ENCODE data around the gene INAVA.

INAVA gene

DNA sequence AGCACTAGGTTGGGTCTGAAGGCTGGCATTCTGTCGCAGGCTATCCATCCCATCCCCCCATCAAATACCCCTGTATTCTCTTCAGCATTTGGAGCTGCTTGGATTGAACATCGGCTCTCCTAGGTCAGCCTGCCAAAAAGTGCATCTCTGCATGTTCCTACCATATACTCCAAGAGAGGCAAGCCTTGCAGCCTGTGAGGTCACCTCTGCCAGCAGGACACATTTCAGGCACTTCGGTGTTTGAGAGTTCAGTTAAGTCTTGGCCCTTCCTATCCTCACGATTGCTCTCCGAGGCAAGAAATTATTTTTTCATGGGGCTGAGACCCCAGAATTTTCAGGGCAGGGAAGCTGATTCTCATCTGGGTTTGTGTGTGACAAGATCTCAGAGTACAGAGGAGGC, 19.3 kb upstream of the INAVA start:
- FAIRE-seq (no peak), DNase-seq (ENCODE audit: insufficient read length, low spot score) (no peak)

DNA sequence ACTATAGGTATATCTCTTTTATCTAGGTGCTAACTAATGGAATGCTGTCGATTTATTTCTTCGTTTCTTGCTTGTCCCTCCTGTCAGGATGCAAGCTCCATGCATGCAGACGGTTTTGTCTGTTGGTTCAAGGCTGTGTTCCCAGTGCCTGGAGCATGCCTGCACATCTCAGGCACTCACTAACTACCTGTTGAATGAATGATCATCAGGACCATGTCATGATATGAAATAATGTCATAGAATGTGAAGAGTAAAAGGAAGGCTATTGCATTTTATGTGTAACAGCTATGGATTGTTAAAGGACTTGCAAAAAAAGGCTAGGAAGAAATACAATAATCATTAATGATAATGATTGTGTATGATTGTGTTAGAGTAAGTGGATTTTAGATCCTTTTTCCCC, 17.7 kb upstream of the INAVA start:
- no peak for FAIRE-seq

DNA sequence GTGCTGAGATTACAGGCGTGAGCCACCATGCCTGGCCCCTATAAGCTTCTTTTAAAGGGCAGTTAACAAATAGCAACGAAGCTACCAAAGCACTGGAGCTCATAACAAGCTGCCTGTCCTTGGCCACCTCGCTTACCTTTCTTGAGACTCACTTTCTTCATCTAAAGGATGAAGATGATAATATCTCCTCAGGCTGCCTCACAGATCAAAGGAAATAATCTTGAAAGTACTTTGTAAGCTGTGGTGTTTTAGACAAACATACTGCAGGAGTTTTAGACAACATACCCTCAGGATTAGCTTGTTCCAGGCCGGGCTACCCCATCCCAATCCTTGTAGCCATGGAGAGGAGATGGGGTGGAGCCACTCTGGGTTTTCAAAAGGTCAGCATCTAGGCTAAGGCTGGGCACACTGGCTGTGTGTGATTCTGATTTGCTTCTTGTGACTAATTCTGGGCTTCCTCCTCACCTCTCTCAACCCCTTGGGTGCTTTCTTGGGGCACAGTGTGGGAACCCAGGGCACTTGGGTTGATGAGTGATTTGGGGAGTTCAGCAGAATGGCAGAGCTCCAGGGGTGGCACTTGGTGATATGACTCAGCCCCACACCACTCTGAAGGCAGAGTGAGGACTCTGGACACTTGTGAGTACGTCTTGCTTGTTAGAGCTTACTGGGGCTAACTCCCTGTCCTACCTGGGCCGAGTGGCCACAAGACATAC, 16.7 kb upstream of the INAVA start:
- DNase-seq (ENCODE audit: insufficient read length, low spot score) (no peak), FAIRE-seq (no peak)

More for the DNA sequence above, 17.7 kb upstream of the INAVA start:
- DNase-seq (ENCODE audit: insufficient read length, low spot score): no peak

DNA sequence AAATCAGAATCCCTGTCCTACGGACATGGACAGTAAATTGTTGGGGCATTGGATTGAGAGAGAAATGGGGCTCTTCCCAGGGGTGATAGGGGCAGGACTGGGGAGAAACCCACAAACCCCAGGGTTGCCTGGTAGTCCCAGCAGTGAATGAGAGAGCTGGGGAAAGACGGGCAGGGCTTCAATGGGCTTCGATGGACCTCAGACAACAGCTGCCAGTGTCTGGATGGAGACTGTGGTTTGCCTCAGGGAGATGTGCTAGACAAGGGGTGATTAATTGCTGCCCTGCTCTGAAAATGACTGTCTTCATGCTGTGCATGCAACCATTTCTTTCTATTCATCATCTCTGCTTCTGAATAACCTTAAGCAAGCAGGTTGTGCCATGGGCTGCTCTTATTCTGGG, 14.5 kb upstream of the INAVA start:
- DNase-seq (ENCODE audit: insufficient read length, low spot score): no peak
- FAIRE-seq: no peak

DNA sequence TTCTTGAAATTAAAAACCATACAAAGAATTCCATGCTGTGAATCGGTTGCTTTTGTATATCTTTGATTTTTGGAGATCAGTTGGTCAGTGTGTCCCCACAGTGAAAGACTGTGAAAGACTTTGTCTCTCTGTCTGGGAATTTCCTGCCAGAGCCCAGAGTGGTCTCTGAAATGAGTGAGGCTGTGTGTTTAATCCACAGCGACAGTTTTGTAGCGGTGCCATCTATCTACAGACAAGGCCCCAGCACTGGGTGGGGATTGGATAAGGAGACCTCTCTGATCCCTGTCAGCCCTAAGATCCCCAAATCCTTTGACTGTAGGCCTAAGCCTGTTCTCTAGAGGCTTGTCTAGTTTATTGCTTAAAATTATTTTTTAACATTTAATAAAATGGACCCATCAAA, 11.6 kb upstream of the INAVA start:
- DNase-seq (ENCODE audit: insufficient read length, low spot score) (no peak), FAIRE-seq (no peak)

DNA sequence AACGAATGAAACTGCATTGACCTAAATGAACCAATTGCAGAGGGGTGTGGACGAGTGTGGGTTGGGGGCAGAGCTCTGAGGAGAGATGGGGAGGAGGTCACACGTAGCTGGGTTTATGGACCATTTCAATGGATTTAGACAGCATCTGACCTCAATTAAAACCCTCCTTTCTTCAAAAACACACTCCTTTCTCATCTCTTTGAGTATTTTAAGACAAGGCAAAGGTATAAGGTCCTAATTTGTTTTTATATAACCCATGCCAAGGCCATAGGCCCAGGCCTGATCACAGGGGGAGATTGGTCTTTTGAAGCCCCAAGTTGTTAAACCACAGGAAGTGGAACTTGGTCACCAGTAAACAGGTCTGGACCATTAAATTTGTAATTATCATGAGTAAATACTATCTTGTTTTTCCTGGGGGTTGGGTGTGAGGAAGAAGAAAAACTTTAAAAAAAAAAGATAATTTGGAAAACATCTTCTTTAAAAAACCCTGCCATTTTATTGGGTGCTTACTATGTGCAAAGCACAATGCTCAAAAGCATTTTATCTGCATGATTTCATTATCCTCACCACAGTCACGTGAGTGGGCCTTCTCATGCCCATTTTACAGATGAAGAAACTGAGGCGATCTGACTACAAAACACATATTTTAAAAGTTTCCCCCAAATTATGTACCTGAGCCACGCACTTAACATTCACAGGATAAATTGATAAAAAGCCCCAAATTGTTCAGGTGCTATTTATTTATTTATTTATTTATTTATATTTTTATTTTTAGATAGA, 8.9 kb upstream of the INAVA start:
- no peak for DNase-seq (ENCODE audit: insufficient read length, low spot score)
- no peak for FAIRE-seq

DNA sequence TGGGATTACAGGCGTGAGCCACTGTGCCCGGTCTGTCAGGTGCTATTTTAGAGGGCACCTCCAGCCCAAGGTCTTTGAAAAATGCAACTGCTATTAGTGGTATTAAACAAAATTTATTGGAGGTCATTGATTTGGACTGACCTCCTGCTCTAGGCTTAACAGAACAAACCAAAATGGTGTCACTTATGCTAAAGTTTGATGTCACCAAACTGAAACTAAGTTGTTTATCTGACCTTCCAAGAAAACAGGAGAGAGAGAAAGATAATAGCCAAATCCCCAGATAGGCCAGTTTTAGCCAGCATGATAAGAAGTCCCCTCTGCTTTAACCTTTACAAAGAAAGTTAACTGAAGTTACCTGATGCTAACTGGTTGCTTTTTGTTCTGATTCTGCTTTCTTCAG, 8.1 kb upstream of the INAVA start:
- FAIRE-seq (no peak), DNase-seq (ENCODE audit: insufficient read length, low spot score) (no peak)

DNA sequence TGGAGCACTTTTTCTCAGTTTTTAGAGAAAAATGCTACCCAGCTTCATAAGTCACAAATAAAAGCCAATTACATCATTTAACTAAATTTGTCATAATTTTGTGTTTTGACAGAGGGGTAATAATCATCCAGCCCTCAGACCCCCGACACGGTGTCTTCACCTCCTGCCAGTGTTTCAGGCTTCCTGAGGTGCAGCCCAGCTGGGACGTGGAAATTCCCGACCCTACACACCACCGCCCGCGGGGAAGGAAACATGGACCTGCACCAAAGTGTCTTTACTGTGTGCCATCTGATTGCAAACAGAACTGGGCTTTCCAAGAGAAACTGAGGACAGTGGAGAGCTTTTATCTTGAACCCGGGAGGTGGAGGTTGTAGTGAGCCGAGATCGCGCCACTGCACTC, 7.7 kb upstream of the INAVA start:
- DNase-seq (ENCODE audit: insufficient read length, low spot score) (no peak), FAIRE-seq (no peak)

DNA sequence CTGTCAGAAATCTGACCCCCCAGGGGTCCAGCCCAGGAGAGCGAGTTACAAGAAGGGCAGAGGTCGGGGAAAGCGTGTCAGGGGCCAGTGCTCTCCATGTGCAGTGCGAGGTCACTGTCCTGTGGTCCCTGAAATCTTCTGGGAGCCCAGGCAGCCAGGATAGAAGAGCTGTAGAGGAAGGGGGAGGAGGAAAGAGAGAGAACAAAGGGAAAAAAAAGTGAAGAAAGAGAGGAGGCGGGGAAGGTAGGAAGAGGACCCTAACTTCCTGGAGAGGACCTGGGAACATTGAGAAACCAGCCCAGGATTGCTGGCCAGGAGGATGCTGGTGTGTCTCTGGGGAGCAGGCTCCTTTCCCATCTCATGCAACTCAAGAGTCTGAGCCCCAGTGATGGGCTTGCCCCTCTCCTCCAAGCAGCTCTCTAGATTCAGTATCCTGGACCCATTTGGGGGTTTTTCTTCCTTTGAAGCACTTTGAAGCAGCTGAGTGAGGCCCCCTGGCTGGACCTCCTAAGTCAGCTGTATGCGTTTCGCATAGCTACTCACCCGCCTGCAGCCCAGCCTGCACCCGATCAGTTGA, 6.8 kb upstream of the INAVA start:
- DNase-seq (ENCODE audit: insufficient read length, low spot score): no peak
- no peak for FAIRE-seq

DNA sequence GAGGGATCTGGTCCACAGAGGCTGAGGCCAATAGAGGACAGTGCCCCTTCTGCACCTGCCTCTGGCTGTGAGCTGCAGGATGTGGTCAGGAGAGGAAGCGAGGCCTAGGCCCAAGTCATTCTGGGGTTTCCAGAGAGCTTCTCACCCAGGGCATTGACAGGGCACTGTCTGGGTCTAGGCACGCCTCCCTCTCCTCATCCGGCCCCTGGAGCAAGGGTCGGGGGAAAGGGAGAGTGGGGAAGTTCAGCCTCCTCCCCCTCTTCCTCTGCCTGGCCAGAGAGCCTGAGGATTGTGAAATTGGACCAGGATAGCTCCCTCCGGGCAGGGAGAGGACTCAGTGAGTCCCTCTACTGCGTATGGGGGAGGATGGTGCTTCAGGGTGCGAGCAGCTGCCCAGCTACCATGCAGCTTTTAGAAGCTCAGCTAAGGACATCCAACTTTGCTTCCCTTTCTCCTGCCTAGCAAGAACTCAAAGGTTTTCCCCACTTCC, 6.3 kb upstream of the INAVA start:
- peak; percentile 69 for DNase-seq (ENCODE audit: insufficient read length, low spot score)
- peak; percentile 63 for FAIRE-seq

DNA sequence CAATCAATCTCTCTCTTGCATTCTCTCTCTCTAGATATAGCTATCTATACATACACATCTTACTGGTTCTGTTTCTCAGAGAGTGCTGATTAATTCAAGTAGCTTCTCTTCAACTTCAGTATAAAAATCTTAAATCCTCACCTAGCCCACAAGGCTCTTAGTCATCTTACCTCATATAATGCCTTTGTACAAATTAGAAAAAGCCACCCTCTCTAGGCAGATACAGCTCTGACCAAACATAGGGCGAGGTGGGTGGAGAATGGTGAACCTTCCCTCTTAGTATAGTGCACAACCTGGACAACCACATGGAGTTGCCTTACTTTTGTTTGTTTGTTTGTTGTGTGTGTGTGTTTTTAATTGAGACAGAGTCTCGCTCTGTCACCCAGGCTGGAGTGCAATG, 5.1 kb upstream of the INAVA start:
- DNase-seq (ENCODE audit: insufficient read length, low spot score) (no peak), FAIRE-seq (no peak)

DNA sequence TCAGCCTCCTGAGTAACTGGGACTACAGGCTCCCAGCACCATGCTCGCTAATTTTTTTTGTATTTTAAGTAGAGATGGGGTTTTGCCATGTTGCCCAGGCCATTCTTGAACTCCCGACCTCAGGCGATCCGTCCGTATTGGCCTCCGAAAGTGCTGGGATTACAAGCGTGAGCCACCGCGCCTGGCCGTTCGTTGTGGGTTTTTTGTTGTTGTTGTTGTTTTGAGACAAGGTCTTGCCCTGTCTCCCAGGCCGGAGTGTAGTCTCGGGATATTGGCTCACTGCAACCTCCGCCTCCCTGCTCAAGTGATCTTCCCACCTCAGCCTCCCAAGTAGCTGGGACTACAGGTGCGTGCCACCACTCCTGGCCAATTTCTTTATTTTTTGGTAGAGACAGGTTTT, 4.7 kb upstream of the INAVA start:
- FAIRE-seq: no peak
- DNase-seq (ENCODE audit: insufficient read length, low spot score): no peak

DNA sequence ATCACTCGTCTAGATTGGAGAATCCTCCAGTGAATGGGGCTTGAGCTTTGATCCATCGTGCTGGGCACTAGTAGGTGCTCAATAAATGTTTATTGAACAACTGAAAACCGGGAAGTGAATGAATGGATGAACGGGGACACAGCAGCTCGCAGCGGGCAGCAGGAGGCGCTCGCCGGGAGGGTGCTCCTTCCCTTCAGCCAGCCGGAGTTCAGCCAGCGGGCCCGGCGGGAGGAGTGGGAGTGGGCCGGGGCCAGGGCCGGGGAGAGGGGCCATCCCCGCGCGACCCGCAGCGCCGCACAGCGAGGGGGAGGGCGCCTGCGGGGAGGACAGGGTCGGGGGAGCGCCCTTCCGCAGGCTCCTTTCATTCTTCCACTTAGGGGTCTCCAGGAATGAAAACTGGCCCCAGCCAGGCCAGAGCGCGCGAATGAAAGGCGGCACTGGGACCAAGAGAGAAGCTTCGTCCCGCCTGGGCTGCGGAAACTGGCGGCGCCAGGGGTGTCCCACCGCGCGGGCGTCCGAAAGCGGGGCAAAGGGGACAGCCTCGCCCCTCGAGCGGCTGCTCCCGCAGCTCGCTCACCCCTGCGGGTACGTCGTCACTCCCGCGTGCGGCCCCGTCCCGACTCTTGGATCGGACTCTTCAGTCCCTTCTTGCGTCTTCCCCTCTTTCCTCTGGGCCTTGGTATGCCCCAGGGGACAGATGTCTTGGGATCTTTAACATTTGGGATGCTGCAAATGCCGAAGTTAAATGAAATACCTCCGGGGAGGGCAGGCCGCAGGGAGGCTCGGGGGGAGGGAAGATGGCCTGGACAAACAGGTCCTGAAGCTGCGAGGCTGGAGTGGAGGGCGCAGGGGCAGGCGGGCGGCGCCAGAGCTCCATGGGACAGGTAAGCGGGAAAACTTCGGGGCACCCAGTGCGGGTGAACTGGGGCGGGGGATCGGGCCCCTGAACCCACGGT, 3.6 kb upstream of the INAVA start:
- FAIRE-seq: peak; percentile 13

DNA sequence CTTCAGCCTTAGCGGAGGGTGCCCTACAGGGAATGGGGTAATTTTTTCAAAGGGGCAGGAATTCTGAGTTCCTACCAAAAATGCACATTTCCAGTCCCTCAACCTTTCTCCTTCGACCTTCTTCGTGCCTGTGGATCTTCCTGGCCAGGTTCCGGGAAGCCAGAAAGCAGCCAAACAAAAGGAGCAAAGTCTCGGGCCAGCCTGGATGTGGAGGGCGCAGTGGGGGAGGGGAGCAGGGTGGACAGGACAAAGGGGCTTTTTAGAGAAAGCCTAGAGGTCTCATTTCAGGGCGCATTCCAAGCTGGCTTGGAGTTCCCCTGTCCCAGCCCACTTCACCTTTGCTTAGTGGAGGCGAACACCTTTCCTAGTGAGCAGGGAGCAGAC, 2.9 kb upstream of the INAVA start:
- DNase-seq (ENCODE audit: insufficient read length, low spot score) (no peak), FAIRE-seq (no peak)

More for the DNA sequence above, 3.6 kb upstream of the INAVA start:
- DNase-seq (ENCODE audit: insufficient read length, low spot score): peak; percentile 74

DNA sequence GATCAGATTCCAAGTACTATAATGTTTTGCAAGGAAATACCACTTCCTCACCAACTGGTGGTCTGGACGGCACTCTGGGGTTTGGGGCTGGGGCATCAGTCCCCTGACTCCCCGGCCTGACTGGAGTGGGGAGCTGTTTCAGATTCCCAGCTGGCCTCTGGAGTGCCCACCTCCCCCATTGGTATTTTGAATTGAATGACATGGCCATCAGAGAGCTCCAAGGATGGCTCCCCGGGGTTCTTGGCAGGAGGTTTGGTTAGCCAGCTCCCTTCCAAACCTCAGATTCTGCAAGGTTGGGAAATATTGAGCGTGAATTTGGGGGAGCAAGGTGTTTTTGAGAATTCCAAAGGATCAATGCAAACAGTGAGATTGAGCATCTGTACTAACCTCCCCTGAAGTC, 2.2 kb upstream of the INAVA start:
- FAIRE-seq (no peak), DNase-seq (ENCODE audit: insufficient read length, low spot score) (no peak)

DNA sequence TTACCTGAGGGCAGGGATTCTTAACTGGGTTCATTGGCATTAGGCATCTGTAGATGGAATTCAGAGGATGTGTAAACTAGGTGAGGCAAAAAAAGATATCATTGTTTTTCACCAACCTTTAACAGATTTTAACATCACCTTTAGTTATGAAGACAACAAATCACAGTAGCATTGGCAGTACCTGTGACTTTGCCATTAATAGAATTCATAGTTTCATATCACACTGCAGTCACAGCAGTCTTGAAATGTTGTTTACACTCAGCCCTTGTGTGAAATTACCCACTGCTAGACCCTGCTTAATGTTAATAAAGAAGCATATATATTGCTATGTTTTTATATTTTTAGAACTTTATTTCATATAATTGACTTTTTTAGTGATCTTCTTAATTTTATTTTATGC, 1.7 kb upstream of the INAVA start:
- FAIRE-seq (no peak), DNase-seq (ENCODE audit: insufficient read length, low spot score) (no peak)

DNA sequence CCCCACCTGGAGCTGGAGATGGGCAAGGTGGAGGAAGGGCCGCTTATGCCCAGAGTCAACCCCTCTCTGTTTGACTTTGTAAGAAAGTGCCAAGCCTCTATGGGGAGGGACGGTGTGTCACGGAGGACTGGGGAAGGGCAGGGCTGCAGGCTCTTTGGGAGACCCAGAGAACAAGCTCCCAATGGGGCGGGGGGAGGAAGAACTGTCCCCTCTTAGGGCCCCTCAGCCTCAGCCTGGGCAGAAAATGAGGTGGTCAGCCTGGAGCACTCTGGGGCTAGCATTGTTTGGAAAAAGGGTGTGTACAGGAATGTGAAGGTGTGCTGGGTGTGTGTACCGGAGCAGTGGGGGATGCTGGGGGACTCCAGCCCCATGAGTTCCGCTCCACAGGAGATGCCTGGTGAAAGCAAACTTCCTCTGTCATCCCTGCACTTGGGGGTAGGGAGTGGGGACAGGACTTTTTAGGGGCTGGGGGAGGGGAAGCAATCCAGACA, 1.2 kb upstream of the INAVA start:
- DNase-seq (ENCODE audit: insufficient read length, low spot score) (no peak), FAIRE-seq (no peak)

DNA sequence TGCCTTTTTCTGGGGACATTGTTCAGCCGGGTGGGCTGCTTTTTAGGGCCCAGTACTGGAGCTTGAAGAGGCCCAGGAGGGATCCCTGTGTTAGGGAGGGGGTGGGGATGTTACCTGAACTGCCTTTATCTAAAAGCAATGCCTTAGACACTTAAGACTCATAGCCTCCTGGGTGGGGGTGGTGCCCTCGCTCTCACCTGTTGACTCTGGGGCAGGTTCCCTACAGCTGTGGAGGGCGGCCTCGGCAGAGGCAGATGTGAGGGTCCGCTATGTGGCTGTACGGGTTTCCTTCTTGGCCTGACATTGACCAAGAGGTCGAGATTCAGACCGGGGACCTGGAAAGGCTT, 716 bp downstream of the INAVA start:
- DNase-seq (ENCODE audit: insufficient read length, low spot score): no peak

DNA sequence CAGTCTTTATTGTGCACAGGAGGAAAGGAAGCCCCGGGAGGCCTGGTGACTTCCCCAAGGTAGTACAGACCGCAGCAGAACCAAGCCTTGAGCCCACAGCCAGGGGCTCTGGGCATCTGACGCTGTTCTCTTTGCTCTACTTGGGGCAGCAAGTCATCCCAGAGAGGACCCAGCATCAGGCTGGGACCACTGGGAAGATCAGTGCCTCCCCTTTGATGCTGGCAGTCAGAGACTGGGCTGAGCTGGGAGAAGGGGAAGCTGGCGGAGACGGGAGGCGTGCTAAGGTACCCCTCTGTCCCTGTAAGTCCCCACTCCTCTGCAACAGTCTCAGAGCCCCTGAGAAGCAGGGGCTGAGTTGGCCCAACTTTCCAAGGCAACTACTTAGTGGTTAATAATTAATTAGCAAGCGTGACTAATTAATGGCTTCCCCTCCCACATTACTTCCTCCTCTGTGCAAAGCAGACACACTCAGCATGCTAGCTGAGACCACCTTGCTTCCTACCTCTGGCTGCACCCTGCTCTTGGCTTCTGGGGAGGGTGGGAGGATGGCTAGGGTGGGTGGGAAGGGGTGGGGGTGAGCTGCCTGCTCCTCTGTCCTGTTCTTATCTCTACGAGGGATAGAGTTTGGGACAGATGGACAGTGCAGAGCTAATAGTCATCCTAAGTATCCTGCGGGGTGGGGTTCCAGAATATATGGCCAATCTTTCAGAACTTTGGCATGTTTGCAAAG, 1.3 kb downstream of the INAVA start:
- FAIRE-seq: no peak
- no peak for DNase-seq (ENCODE audit: insufficient read length, low spot score)

More for the DNA sequence above, 716 bp downstream of the INAVA start:
- FAIRE-seq: no peak

All from HTR-8/SVneo (cell line).